ENCODE measurements around the gene SH3BP5L.
"Not testable (repeated sequence)": the region's sequence is repeated elsewhere in the genome, so short reads cannot be mapped to it uniquely, and the experiment has no call there.

GRCh38 chr1:248803501-248803900 lies 22.2 kb downstream of the SH3BP5L start:
- TF ChIP-seq POLR2AphosphoS5, CTCF (IDR thresholded peaks at IDR 0.05): not testable (repeated sequence)

Measured in breast epithelium (tissue), 3 donors.